Fibroblast of skin of left biceps (primary cell): ENCODE results near the gene GOLGA6L4.
"Not testable (repeated sequence)": the region's sequence is repeated elsewhere in the genome, so short reads cannot be mapped to it uniquely, and the experiment has no call there.

ENCODE experiments used
- DNase-seq, 2 experiments: peaks; one replicate each; pipeline ENCODE4 v3.0.0-alpha.2; 2013; ENCODE audit warnings: low read depth in 2 of 2

Gene GOLGA6L4, protein sequence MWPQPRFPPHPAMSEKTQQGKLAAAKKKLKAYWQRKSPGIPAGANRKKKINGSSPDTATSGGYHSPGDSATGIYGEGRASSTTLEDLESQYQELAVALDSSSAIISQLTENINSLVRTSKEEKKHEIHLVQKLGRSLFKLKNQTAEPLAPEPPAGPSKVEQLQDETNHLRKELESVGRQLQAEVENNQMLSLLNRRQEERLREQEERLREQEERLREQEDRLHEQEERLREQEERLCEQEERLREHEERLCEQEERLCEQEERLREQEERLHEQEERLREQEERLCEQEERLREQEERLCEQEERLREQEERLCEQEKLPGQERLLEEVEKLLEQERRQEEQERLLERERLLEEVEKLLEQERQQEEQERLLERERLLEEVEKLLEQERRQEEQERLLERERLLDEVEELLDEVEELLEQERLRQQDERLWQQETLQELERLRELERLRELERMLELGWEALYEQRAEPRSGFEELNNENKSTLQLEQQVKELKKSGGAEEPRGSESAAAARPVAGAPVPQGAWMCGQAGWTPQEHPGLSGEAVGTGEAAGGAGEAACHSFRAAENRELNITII

GRCh38 chr15:84235573-84235972 lies at the start of gene GOLGA6L4:
GOLGA6L4 (plus strand) TSS chr15:84235773; CDS start chr15:84235835, 62 bp downstream.
- not testable (repeated sequence) for DNase-seq

DNA sequence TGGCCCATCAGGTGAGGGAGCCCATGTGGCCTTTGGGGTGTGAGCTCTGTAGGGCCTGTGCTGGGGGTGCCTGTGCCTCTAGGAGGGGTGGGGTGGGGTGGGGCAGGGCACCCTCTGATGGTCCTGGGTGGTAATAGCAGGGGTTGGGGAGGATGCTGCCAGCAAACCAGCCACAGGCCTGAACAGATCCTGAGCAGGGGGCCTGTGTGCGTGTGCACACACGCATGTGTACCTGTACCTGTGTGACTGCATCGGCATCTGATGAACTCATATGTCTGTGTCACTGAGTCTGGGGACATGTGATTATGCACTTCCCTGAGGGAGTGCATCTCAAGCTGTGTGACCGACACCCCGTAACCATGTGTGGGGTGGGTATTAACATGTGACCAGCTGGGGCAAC lies 42.6 kb upstream of the GOLGA6L4 start:
- not testable (repeated sequence) for DNase-seq

DNA sequence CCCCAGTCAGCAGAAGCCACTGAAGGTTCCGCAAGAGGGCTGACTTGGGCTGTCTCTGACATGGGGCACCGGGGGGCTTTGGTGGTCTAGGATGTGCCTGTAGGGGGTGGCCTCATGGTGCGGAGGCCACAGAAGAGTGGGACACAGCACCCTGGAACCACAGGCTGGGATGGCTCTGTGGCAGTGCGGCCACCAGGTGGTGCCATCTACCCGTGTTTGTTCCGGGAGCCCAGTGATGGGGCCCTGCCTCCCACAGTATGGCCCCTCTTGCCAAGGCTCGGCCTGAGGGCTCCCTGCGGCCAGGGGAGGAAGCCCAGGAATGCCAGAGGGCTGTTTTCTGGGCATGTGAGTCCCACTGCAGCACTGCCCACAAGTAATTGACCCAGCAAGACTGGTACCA lies 40.0 kb upstream of the GOLGA6L4 start:
- DNase-seq = not testable (repeated sequence)

DNA sequence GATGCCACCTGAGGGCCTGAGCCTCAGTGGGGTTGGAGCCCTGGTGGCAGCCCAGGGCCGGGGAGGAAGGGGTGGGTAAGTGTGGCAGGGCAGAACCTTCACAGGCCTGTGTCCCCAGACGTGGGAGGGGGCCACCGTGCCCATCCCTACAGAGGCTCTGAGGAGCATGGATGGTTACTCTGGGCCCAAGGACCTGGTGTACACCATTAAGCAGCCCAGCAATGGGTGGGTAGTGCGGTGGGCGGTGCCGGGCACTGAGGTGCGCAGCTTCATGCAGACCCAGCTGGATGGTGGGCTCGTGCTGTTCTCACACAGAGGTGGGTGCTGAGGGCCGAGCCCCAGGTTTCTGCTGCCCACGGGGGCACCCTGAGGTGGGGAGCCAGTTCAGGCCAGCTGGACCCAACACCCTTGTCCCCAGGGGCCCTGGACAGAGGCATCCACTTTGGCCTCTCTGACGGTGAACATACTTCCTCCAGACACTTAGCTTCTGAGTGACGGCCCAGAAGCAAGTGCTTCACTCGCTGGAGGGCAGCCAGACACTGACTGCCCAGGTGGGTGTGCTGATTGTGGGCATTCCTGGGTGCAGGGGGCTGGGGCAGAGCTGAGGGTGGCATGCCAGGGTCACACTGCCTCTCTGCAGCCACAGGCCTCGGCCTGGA lies 38.9 kb upstream of the GOLGA6L4 start:
- not testable (repeated sequence) for DNase-seq

DNA sequence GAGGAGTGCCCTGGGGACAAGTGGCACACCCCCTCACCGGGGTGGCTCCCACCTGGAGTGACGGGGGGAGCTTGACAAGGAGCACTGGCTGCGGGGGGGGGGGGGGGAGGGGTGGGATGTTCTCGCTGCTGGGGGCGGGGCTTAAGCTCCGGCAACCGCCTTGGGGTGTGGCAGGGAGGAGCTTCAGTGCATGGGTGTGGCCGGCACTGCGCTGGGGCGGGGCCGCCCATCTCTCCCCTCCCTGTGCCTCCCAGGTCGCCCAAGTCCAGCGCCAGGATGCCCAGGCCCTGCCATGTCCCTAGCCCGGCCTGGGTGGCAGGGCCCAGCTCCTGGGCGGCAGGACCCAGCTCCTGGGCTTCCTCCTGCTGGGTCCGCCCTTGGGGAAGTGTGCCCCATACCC lies 35.7 kb upstream of the GOLGA6L4 start:
- not testable (repeated sequence) for DNase-seq

DNA sequence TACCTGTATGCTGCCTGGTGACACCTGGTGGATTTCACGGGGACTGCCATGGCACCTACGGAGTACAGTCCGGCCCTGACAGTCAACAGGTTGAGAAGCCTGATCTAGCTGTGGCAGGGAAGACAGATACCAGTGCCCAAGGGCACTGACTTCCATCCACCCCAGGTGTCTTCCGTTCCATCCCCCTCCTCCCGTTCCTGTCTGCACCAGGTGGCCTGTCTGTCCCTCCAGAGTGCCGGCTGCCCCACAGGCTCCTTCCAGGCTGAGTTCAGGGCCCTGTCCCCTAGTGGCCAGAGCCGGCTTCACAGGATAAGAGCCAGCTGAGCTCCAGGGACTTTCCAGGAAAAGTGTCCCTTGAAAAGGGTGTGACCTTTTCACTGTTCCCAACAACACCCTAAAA lies 10.9 kb downstream of the GOLGA6L4 start:
- DNase-seq = not testable (repeated sequence)
